PC-9 (cell line): ENCODE data around the gene DYNLT2B.

Source experiments
- CTCF ChIP-seq: fragments of 200-600 bp; sonication (generic); conservative IDR thresholded peaks from 2 replicates; pipeline ENCODE4 v1.6.1; 2017; ENCODE audit warnings: mixed run types, antibody characterized with exemption, mild to moderate bottlenecking, moderate library complexity
- EZH2 ChIP-seq: fragments of 200-600 bp; sonication (generic); IDR thresholded peaks from 2 replicates; pipeline ENCODE4 v1.8.0; 2017; ENCODE audit warnings: antibody characterized with exemption, low read depth

- TF ChIP-seq CTCF (no peak), EZH2 (no peak)
These were observed 5.0 kb upstream of the DYNLT2B start for GRCh38 chr3:196323016-196323415.
